Caco-2 (cell line): ENCODE data around the gene DCAF17. TPM values are rescaled to one million over a fixed set of nuclear protein-coding genes. Genes with fewer than 3 reads are reported as not detected.

Experiments used
- BruUV-seq: library from RNA; stranded (reverse); fragments of 400-500 nt; replicated peaks from 2 replicates; lab custom pipeline; 2021; lab: Mats Ljungman, UMichigan
- CTCF ChIA-PET: fragments of 300-600 bp; sonication (Branson Sonifier 250); formaldehyde crosslinking; loops from one replicate; lab custom pipeline; 2022; ENCODE audit warnings: antibody characterized with exemption; lab: Charles Lee
- POLR2A ChIA-PET: fragments of 300-600 bp; sonication (Branson Sonifier 250); formaldehyde crosslinking; loops from one replicate; lab custom pipeline; 2022; ENCODE audit warnings: antibody characterized with exemption; lab: Charles Lee
- DNase-seq, 2 experiments: peaks; one replicate each; pipeline versions ENCODE4 v3.0.0 to v3.0.0-alpha.2; 2020 to 2022
- H3K27me3 ChIP-seq: replicated peaks from 2 replicates; pipeline ENCODE4 v1.6.0; 2011; ENCODE audit warnings: low read length; ENCODE audit not compliant: control insufficient read depth, insufficient read depth
- H3K36me3 ChIP-seq: 2 replicates; pipeline ENCODE4 v1.5.1; 2011; ENCODE audit warnings: low read length; ENCODE audit not compliant: control insufficient read depth, insufficient read depth
- H3K4me1 ChIP-seq: fragments of 250-450 bp; sonication (Bioruptor Pico); 2 replicates; pipeline ENCODE4 v1.5.1; 2020; ENCODE audit warnings: mild to moderate bottlenecking
- H3K4me3 ChIP-seq: 2 replicates; pipeline ENCODE4 v1.5.1; 2011; ENCODE audit warnings: low read depth, mild to moderate bottlenecking, control low read depth, low read length
- H3K9me3 ChIP-seq: fragments of 250-450 bp; sonication (Bioruptor Pico); 2 replicates; pipeline ENCODE4 v1.5.1; 2020; ENCODE audit warnings: mild to moderate bottlenecking, moderate library complexity
- H3K27ac Mint-ChIP-seq: one replicate; pipeline ENCODE4 v1.8.0; 2022; ENCODE audit warnings: mixed read lengths; ENCODE audit not compliant: unreplicated experiment
- H3K27me3 Mint-ChIP-seq: one replicate; pipeline ENCODE4 v1.8.0; 2022; ENCODE audit warnings: mixed read lengths; ENCODE audit not compliant: insufficient read depth, unreplicated experiment
- H3K36me3 Mint-ChIP-seq: one replicate; pipeline ENCODE4 v1.8.0; 2022; ENCODE audit warnings: mild to moderate bottlenecking, mixed read lengths; ENCODE audit not compliant: insufficient read depth, unreplicated experiment
- H3K4me1 Mint-ChIP-seq: one replicate; pipeline ENCODE4 v1.8.0; 2022; ENCODE audit warnings: low read depth, mixed read lengths; ENCODE audit not compliant: unreplicated experiment
- H3K4me3 Mint-ChIP-seq: one replicate; pipeline ENCODE4 v1.8.0; 2022; ENCODE audit warnings: mild to moderate bottlenecking, moderate library complexity, mixed read lengths; ENCODE audit not compliant: unreplicated experiment
- H3K9me3 Mint-ChIP-seq: one replicate; pipeline ENCODE4 v1.8.0; 2022; ENCODE audit warnings: mixed read lengths; ENCODE audit not compliant: unreplicated experiment
- CTCF ChIP-seq, 2 experiments: fragments of 200-600 bp in 1 of 2; IDR thresholded peaks; 1 replicate in 1 of 2; 2 replicates in 1 of 2; pipeline versions ENCODE4 v1.5.1 to v1.8.0; 2011 to 2022; ENCODE audit warnings: antibody characterized with exemption in 1 of 2, control low read depth in 1 of 2, inconsistent platforms in 1 of 2, low read depth in 1 of 2, low read length in 1 of 2, mild to moderate bottlenecking in 1 of 2, moderate library complexity in 1 of 2; ENCODE audit not compliant: insufficient read depth in 1 of 2, severe bottlenecking in 1 of 2, unreplicated experiment in 1 of 2
- intact Hi-C: fragments of 100-400 bp; cut with micrococcal nuclease; formaldehyde crosslinking; loops from one replicate; pipeline ENCODE4 v1.10.0; 2022; ENCODE audit not compliant: unreplicated experiment
- total RNA-seq: library from RNA; stranded (reverse); gene quantifications from 2 replicates; pipeline ENCODE4 v1.2.3, GENCODE V29; 2022

The DCAF17 gene
- total RNA-seq, 1 experiment from 2014 or later: 22.7 TPM

GRCh38 chr2:171531836-171532450 lies 97.9 kb downstream of the DCAF17 start:
- BruUV-seq: no TSS peak
- no peak for DNase-seq
- Histone ChIP-seq H3K4me3 (no peak overlapping the region), H3K4me1 (no peaks in the 10 kb centered on the region), H3K36me3 (no peaks in the 10 kb centered on the region), H3K27me3 (no peaks in the 10 kb centered on the region), H3K9me3 (no peaks in the 10 kb centered on the region)
- TF ChIP-seq CTCF (IDR thresholded peaks at IDR 0.05; ENCODE audit: insufficient read depth in 1 of 2, low read depth in 1 of 2, low read length in 1 of 2, severe bottlenecking in 1 of 2, unreplicated experiment in 1 of 2): no peak
- intact Hi-C loops: no loop called here
- H3K9me3 Mint-ChIP-seq: peaks cover 10% of the 10 kb centered on the region
- POLR2A ChIA-PET: no interaction called here
- H3K36me3 Mint-ChIP-seq: no peaks in the 10 kb centered on the region
- H3K4me3 Mint-ChIP-seq: no peak overlapping the region
- H3K27me3 Mint-ChIP-seq: peaks cover 21% of the 10 kb centered on the region
- CTCF ChIA-PET: no interaction called here
- H3K4me1 Mint-ChIP-seq: no peaks in the 10 kb centered on the region
- H3K27ac Mint-ChIP-seq: no peak overlapping the region

DNA sequence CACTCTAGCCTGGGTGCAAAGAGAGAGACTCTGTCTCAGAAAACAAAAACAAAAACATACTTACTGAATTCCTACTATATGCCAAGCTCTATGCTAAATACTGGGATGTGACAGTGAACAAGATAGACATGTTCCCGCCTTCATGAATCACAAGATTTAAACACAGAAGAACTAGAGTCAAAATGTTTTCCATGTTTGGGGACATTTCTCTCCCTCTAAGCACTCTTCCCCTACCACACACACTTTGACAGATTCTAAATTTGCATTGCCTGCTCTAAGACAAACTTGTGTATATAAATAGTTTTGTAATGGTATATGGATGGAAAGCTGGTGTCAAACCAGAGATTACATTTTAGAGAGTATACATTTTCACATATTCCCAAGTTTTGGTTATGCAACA lies 99.3 kb downstream of the DCAF17 start:
- intact Hi-C loops: no loop called here
- POLR2A ChIA-PET: no interaction called here
- H3K36me3 ChIP-seq: no peaks in the 10 kb centered on the region
- Mint-ChIP-seq H3K9me3 (peaks cover 10% of the 10 kb centered on the region), H3K27ac (no peak overlapping the region), H3K4me3 (no peak overlapping the region), H3K27me3 (peaks cover 20% of the 10 kb centered on the region), H3K36me3 (no peaks in the 10 kb centered on the region), H3K4me1 (no peaks in the 10 kb centered on the region)
- no peak for TF ChIP-seq CTCF (IDR thresholded peaks at IDR 0.05; ENCODE audit: insufficient read depth in 1 of 2, low read depth in 1 of 2, low read length in 1 of 2, severe bottlenecking in 1 of 2, unreplicated experiment in 1 of 2)
- no peaks in the 10 kb centered on the region for H3K4me1 ChIP-seq
- no peak for DNase-seq
- CTCF ChIA-PET: interaction anchor here (0.7 kb wide), 1 partner anchor 296 kb away, joined by 3 read pairs; no protein-coding TSS in a partner anchor
- no TSS peak for BruUV-seq
- no peaks in the 10 kb centered on the region for H3K27me3 ChIP-seq
- H3K9me3 ChIP-seq: no peaks in the 10 kb centered on the region
- H3K4me3 ChIP-seq: no peak overlapping the region

Other genes starting within 250 kb of the DCAF17 start
- 25.7 and 28.5 TPM in 2 replicates for gene METTL8, start 236 bp upstream of the DCAF17 start, total RNA-seq
- gene CYBRD1, start 88.2 kb downstream of the DCAF17 start, total RNA-seq: 6.5 and 9.7 TPM in 2 replicates